GM18511 (cell line): ENCODE data around the gene SERPINB6.
A peak's percentile ranks its signal among the peaks of the same experiment; 100 is the strongest.
"Not testable (repeated sequence)": the region's sequence is repeated elsewhere in the genome, so short reads cannot be mapped to it uniquely, and the experiment has no call there.

ENCODE experiments used
- ATAC-seq: cut with Tn5 transposase; IDR thresholded peaks from one replicate; pipeline ENCODE4 v1.9.1; 2021; ENCODE audit warnings: mild to moderate bottlenecking, moderate library complexity; ENCODE audit not compliant: unreplicated experiment

Gene SERPINB6

DNA sequence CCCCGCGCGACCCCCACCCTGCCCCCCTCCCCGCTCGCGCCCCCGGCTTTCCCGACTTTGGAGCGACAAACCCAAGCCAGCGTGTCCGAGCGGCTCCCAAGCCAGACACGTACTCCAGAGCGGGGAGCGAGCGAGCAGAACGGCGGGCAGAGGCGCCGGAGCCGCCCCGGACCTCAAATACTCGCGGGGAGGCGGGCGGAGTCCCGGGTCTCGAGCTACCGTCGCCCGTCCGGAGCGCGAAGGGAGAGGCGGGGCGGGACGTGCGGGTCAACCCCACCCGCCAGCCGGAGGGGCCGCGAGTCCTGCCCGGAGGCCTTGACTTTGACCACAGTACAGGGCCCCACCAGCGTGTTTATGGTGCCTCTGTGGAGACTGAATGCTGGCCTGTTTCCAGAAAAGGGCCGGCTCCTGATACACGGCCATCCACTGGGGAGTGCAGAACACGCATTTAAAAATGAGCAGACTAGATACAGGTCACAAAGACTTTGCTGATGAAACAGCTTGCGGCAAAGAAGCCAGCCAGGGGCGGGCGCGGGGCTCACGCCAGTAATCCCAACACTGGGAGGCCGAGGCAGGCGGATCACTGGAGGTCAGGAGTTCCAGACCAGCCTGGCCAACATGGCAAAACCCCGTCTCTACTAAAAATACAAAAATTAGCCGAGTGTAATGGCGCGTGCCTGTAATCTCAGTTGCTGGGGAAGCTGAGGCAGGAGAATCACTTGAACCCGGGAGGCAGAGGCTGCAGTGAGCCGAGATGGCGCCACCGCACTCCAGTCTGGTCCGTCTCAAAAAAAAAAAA, at the start of gene SERPINB6:
Gene SERPINB6, minus strand, starts transcription at position 148 of the 799 bp plus-strand sequence. CDS start 12,235 bp downstream, outside the sequence.
- no peak for ATAC-seq

GRCh38 chr6:3019749-3020320, 48.5 kb upstream of the SERPINB6 start:
- ATAC-seq = no peak

DNA sequence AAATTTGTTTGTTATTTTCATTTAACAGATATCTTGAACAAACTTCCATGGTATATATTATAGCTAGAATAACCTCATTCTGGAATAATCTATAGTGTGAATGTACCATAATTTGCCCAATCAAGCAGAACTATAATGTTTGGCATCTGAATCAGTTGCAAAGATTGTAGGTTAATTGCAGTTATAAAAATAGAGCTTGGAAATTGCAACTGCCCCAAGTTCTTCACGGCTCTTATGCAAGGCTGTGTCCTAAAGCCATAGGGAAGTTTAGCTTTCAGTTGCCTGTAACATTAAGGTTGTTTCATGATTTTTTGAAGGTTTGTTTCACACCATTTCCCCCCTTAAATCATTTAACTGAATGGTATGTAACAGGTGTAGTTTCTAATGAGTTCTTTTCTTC, 47.7 kb upstream of the SERPINB6 start:
- ATAC-seq = no peak

- no peak for ATAC-seq
Measured at GRCh38 chr6:3017304-3017703, 45.9 kb upstream of the SERPINB6 start.

DNA sequence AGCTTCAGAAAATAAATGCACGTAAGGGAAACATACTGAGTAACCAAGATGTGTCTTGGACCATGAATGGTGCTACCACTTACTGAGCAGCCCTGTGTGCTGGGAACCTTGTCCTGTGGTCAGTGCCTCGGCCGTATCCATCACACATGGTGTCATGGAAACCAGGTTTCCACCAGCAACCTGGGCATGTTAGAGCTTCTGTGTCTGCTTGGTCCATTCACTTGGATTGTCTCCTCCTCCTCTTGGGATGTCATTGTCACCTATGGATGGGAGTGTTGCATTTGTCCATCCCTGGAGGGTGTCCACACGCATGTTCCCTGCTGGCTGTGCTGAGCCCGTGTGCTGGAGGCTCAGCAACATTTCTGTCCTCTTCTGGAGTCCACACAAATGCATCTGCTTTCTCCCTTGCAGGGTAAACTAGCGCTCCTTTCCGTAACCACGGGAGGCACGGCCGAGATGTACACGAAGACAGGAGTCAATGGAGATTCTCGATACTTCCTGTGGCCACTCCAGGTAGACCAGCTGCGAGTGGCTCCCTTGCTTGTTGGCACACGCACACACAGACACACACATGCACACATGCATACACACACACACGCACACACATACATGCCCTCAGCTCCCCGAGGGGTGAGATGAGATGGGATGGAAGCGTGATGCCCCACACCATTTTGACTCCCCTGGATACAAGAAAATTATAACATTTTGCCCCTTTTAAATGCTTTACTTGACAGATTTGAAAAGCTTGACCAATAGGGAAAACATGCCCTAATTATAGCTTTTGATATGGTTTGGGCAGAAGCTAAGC, 45.3 kb upstream of the SERPINB6 start:
- ATAC-seq = no peak

DNA sequence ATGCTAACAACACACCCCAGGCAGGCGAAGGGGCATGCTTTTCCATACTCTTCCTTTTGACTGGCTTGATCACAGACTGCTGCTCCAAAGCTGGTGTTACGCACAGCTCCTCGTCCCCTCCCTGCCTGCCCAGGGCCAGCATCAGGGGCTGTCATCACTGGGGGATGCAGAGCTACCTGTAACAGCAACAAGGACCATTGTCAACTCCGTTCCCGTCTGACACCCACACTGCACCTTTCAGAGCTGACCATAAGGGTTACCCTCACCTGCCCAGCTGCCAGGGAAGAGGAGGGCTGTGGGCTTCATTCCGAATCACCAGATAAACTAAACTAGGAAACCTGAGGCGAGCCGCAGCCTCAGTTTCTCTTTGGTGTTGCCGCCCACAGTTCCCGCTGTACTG, 43.8 kb upstream of the SERPINB6 start:
- ATAC-seq = no peak

- ATAC-seq = no peak
Measured at GRCh38 chr6:3014675-3015066, 43.3 kb upstream of the SERPINB6 start.

GRCh38 chr6:3013901-3014674, 42.7 kb upstream of the SERPINB6 start:
- ATAC-seq = no peak

DNA sequence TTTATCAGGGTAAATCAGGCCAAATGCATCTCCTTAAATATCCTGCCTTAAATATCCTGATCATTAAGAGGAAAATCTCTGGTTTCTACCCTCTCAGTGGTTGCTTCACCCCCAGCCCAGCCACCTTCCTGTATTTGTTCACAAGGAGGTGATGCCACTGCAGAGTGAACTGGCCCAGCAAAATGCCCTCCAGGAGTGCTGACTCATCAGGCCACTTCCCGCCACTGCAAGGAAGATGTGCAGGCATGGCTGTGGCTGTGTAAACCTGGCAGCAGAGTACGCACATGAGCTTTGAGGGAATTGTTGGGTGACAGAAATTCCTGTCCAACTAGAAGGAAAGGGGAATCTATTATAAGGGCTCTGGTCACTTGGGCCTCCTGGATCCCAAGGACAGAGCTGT, 42.1 kb upstream of the SERPINB6 start:
- ATAC-seq = no peak

GRCh38 chr6:3011592-3011991, 40.2 kb upstream of the SERPINB6 start:
- ATAC-seq = no peak

- ATAC-seq = no peak
Measured at GRCh38 chr6:3011158-3011557, 39.8 kb upstream of the SERPINB6 start.

DNA sequence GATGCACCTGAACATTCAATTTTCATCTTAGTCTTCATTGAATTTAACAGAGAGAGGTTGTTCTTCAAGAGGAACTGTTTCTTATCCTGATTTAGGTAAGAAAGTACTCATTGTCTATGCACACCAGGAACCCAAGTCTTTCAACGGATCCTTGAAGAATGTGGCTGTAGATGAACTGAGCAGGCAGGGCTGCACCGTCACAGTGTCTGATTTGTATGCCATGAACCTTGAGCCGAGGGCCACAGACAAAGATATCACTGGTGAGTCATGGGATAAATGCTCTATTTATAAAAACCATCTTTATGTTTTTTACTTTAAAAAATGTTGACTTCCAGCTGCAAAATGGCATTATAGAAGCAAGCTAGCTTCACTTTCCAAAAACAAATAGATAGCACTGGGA, 38.6 kb upstream of the SERPINB6 start:
- ATAC-seq = no peak

GRCh38 chr6:3008712-3009265, 37.4 kb upstream of the SERPINB6 start:
- ATAC-seq = not testable (repeated sequence)

DNA sequence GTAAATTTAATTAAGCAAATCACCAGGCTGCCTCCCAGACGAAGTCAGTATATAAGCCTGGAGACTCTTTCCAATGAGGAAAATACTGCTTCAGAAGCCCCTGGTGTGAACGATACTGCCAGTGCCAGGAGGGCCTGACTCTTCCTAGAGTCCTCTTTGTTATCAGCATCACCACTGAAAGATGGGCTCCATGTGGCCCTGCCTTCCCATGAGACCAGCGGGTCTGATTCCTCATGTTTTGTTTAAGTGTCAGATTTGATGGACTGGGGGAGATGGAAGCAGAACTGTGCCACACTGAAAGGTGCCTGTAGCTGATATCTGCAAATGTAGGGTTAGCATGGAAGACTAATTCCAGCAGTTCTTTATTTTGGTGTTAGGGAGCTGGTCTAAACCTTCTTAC, 36.2 kb upstream of the SERPINB6 start:
- no peak for ATAC-seq

DNA sequence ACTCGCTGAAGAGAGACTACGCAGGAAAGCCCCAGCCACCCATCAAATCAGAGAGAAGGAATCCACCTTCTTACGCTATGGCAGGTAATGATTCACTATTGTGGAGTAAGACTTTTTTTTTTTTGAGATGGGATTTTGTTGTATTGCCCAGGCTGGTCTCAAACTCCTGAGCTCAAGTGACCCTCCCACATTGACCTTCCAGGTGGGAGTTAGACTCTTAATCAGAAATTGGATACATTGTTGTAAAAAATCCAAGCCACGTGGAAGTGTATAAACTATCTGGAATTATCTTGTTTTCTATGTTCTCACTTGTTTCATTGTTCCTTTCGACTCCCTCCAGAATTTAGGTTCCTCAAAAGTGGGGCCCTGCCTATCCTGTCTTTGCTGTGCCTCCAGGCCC, 35.1 kb upstream of the SERPINB6 start:
- ATAC-seq = no peak

- no peak for ATAC-seq
Measured at GRCh38 chr6:3005874-3006273, 34.5 kb upstream of the SERPINB6 start.

- ATAC-seq = no peak
Measured at GRCh38 chr6:3005077-3005476, 33.7 kb upstream of the SERPINB6 start.

GRCh38 chr6:3003226-3003625, 31.9 kb upstream of the SERPINB6 start:
- ATAC-seq = not testable (repeated sequence)

DNA sequence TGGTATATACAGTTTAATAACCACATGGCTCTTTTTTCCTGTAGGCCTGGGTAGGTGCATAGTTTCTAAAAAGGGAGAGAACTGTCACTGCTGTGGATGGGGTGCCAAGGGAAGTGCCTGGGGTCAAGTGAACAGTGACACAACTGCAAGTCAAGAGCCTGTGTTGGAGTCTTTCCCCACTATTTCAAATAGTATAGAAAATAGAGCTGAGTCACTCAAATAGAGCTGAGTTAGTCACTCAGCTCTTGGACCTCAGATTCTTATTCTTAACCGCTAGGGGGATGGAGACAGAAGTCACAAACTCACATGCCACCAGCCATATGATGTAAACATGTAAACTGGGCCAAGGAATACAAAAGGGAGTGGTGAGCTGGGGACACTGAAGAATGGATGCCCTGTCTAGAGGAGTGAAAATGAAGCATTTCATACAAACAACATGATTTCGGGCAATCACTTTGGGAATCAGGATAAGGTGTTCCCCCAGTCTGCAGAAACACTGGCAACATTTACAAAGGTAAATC, 30.5 kb upstream of the SERPINB6 start:
- peak; percentile 33 for ATAC-seq

- ATAC-seq = no peak
Measured at GRCh38 chr6:3001146-3001772, 29.9 kb upstream of the SERPINB6 start.
